ENCODE measurements around the gene NPAS3.

GRCh38 chr14:33717866-33718265 lies 779.2 kb downstream of the NPAS3 start:
- no peak for TF ChIP-seq EP300 (IDR thresholded peaks at IDR 0.05)
- no peak for TF ChIP-seq CTCF (IDR thresholded peaks at IDR 0.05)
